ENCODE results near the gene CYTH1.
"Not testable (repeated sequence)": the region's sequence is repeated elsewhere in the genome, so short reads cannot be mapped to it uniquely, and the experiment has no call there.

CYTH1 gene

GRCh38 chr17:78680436-78680835, 101.6 kb downstream of the CYTH1 start:
- DNase-seq: no peak

- DNase-seq: no peak
Observed at GRCh38 chr17:78679495-78680395, 102.3 kb downstream of the CYTH1 start.

GRCh38 chr17:78678711-78679110, 103.4 kb downstream of the CYTH1 start:
- DNase-seq: no peak

DNA sequence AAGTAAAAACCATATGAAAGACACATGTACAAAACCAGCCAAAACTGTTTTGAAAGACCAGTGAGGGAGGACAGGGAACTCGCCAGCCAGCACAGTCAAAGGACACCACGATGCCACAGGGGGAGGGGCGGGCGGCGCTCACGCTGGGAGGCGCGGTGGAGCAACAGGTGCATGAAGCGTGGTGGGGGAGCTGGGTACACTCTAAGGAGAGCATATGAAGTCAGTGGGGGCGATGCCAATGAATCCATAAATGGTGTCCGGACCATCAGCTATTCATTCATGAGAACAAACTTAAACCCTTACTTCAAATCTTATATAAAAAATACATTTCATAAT, 103.9 kb downstream of the CYTH1 start:
- DNase-seq: no peak

- DNase-seq: no peak
Observed at GRCh38 chr17:78677303-78678221, 104.5 kb downstream of the CYTH1 start.

DNA sequence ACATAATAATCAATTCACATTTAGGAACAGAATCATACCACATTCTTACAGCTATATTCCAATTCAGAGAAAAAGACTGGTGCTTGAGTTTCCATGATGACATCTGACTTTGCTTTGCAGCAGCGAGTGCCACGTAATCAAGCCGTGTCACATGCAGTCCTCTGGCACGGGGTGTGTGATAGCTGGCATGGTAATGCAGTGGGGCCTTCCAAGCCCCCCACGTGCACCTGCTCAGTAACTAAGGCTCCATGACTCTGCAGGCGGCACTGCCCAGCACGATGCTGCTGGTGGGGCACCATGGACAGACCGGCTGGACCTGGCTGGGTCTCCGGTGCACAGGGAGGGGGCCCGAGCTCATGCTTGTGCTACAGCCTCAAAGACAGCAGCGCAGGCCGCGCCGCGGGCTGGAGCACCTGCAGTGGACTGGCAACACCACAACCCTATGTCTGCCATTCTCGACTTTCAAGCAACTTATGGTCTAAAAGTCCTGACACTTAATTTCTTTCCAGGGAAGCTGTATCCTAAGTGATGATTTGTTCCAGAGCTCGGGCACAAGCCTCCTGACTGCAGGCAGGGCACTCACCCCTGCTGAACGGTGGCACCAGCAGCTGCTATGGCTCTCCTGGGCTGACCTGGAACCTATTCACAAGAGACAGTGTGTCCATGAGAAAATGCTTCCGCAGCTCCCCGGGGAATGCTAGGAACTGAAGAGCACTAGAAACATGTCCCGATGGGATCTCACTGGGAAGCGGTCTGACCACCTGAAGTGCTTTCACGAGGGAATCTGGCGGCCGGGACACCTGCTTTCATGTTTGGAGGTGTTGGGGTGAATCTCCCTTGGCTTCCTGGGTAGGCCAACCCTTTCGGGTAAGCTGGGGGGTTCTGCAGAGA, 105.4 kb downstream of the CYTH1 start:
- no peak for DNase-seq

- DNase-seq: no peak
Observed at GRCh38 chr17:78675836-78676235, 106.2 kb downstream of the CYTH1 start.

GRCh38 chr17:78675316-78675616, 106.8 kb downstream of the CYTH1 start:
- no peak for DNase-seq

DNA sequence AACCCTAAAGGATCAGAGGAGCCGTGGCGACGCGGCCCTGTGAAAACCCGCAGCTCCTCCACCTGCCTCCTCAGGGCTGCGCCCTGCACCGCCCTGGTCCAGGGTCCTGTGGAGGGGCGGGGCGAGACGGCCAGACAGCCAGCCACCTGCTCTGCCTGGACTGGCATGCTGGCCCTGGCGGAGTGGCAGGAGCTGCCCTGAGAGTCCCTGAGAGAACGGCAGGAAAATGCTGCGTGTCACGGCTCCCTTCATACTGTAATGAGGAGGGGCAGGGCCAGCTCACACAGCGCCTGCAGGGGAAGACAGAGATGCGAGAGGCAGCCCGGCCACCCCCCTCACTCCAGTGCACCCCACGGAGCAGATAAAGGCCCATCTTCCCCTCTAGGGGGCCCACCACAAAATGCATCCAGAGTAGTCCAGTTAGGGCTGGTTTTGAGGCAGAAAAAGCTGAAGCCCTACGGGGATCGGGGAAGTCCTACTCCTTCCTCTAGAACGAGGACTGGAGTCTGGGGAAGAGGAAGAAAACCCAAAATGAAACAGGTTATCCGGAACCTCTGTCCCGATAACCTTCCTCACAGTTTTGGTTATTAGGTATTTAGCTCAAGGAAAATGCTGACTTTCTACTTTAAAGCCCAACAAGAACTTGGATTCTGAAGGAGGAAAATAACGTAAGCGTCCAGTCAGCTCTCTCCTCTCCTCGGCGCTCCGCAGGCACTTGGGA, 107.3 kb downstream of the CYTH1 start:
- no peak for DNase-seq

DNA sequence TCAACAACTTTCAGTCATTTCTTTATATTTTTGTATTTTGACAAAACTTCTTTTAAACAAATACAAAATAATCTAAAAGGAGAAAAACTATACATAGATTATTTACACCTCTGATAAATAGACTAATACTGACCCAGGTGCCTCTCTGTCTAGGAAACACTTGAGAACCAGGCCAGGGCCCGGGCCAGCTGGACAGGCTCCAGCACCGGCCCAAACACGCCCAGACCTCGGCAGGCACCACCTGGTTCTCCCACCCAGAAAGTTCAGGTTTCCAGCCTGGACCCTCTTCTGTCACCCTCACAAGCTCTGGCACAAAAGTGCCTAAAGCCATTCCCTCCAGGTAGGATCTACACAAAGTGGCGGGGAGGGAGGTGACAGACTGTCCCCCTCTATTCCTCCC, 107.9 kb downstream of the CYTH1 start:
- DNase-seq: no peak

DNA sequence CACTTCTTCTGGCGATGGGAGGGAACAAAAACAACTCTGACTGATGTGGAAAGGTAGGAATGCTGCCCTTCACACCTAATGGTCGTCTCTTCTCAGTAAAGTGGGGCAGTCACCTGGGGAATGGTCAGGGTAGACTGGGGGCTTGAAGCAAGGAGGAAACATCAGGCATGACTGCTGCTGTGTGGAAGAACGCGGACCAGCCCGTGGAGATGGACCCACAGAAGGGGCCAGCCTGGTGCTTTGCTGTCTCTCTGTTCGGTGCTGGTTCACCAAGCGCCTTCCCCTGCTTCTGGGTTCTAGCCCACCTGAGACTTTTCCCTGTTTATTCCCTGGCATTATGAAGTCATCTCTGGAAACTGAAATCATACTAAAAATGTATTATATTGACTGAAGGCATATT, 108.7 kb downstream of the CYTH1 start:
- DNase-seq: no peak

GRCh38 chr17:78672871-78673371, 109.2 kb downstream of the CYTH1 start:
- DNase-seq: no peak

GRCh38 chr17:78672005-78672404, 110.1 kb downstream of the CYTH1 start:
- DNase-seq: no peak

DNA sequence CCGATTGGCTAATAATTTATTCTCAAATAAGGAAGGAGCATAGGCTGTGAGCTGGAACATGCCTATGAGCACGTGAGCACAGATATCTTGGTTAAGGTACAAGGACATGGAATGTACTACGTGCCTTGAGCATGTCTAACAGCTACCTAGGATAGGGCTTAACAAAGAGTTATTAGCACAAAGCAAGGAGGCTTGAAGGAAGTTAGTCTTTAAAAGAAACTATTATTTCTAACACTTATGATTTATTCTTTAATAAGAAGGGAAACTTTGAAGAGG, 110.4 kb downstream of the CYTH1 start:
- not testable (repeated sequence) for DNase-seq

DNA sequence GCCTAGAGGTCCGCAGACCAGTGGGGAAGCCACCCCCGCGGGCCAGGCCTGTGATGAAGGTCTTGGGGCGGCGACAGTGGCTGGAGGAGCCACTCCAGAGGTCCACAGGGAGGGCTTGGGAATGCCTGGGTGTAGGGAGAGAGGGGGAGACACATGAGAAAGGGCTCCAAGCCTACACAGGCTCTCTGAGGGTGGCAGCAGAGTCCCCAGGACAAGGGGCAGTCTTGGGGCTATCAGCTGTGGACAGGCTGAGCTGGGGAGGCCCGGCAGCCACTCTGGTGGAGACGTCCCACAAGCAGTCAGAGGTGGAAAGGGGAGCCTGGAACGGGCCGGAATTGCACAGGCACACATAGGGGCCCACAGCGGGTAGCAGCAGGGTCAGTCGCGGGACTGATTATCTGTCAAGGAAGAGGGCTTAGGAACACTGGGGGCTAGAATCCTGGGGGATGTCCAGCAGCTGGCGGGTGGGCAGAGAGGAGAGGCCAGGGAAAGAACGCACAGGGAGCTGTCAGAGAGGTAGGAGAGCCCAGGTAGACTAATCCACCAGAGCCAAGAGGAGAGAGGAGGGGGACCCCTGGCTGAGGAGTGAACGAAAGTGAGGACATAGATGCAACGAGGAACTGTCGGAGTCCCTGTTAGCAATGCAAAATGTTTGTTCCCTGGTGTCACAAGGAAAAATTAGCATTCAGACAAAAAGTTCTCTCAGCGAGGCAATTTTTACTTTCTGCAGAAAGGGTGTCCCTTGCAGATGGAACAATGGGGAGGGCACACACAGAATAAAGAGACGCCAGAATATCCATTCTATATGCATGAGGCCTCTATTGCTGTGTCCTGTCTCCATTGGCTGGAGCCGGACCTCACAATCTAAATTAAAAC, 111.0 kb downstream of the CYTH1 start:
- DNase-seq: no peak

- DNase-seq: no peak
Observed at GRCh38 chr17:78669975-78670518, 112.0 kb downstream of the CYTH1 start.

DNA sequence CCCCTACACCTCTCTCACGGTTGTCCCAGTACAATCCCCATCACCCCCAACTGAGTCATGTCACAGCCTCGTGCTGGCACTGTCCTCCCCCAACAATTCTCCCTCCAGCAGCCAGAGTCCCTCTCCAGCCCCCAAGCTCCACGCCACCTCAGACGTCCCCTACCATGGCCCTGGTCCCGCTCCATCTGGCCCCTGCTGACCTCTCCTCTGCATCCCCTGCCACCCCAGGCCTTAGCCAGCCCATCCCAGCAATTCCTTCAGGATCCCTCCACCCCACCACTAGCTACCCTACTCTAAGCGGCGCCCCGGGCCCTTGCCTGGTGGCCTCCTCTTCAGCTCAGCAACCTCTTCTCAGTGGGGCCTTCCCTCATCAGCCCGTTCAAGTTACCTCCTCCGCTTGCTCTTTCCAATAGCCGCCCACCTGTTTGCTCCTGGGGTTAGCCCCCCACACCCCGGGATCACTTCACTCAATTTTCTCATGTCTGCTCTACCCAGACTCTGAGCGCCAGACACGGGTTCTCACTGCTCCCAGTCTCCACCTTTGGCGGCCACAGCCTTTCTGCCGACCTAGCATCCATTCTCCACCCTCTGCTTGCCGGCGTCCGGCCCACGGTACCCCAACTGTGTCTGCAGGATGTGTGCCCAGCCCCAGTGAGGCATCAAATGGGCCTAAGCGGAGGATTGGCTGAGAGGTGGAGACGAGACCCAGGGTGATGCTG, 112.7 kb downstream of the CYTH1 start:
- no peak for DNase-seq

GRCh38 chr17:78668847-78669246, 113.2 kb downstream of the CYTH1 start:
- DNase-seq: no peak

GRCh38 chr17:78667741-78668640, 114.1 kb downstream of the CYTH1 start:
- no peak for DNase-seq

Data from NCI-H345 (cell line).